ENCODE results near the gene PFDN4.

PFDN4 gene

DNA sequence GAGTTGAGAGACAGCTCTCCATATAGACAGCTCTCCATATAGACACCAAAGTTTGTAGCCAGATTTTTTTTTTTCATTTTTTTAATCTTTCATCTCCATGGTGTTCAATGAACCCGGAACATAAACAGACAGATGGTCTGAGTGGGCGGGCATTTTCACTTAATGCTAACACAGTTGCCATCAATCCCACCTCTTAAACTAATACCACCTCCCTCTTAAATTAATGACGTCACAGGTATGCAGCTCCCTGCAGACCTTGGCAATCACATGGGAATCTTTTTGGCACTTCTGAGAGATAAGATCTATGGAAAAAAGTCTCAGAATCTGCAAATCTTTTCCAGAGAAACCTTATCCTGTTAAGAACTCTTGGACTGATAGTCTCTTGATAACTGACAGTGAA lies 43.2 kb downstream of the PFDN4 start:
- no peak overlapping the region for H3K27ac ChIP-seq
- TF ChIP-seq, protein P1, sequence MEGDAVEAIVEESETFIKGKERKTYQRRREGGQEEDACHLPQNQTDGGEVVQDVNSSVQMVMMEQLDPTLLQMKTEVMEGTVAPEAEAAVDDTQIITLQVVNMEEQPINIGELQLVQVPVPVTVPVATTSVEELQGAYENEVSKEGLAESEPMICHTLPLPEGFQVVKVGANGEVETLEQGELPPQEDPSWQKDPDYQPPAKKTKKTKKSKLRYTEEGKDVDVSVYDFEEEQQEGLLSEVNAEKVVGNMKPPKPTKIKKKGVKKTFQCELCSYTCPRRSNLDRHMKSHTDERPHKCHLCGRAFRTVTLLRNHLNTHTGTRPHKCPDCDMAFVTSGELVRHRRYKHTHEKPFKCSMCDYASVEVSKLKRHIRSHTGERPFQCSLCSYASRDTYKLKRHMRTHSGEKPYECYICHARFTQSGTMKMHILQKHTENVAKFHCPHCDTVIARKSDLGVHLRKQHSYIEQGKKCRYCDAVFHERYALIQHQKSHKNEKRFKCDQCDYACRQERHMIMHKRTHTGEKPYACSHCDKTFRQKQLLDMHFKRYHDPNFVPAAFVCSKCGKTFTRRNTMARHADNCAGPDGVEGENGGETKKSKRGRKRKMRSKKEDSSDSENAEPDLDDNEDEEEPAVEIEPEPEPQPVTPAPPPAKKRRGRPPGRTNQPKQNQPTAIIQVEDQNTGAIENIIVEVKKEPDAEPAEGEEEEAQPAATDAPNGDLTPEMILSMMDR (conservative IDR thresholded peaks at IDR 0.05) = no peak

DNA sequence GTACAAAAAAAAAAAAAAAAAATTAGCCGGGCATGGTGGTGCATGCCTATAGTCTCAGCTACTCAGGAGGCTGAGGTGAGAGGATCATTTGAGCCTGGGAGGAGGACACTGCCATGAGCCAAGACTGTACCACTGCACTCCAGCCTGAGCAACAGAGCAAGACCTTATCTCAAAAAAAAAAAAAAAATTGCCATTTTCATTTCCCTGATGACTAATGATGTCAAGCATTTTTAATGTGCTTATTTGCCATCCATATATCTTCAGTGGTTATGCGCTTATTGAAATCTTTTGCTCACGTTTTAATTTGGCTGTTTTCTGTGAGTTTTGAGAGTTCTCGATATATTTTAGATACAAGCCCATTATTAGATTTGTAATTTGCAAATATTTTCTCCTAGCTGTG lies 46.7 kb downstream of the PFDN4 start:
- H3K27ac ChIP-seq = no peak overlapping the region
- TF ChIP-seq, protein P1 (conservative IDR thresholded peaks at IDR 0.05) = no peak

DNA sequence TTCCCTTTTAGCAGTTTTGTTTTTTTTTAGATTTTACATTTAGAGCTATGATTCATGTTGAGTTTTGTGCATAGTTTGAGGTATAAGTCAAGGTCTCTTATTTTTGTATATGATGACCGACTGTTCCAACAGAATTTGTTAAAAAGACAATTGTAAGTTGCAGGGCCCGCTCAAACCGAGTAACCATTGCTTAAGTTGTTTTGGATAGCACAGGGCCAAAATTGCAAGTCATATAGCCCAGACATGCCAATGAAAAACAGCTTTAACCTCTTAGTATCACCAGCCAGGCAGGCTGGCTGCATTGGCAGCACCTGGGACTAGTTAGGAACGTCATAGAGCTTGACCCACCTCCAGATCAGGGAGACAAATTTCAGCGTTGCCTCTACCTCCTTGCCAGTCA lies 47.3 kb downstream of the PFDN4 start:
- H3K27ac ChIP-seq = no peak overlapping the region
- TF ChIP-seq, protein P1 (conservative IDR thresholded peaks at IDR 0.05) = no peak

DNA sequence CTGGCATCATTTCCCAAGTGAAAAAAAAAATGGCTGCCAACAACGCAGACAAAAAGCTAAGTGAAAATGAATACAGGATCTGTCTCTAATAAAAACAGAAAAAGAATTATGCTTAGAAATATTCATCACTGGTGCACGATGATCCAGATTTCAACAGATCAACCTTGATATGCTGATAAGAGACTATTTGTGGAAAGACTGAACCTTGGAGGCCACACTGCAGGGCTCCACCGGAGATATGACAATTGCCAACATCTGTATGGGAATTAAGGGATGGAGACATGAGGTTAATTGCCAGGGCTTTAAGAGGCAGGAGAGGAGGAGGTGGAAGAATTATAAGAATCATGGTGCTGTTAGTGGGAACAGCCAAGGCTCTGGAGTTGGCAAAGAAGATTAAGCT lies 48.3 kb downstream of the PFDN4 start:
- TF ChIP-seq, protein P1 (conservative IDR thresholded peaks at IDR 0.05) = no peak
- H3K27ac ChIP-seq = no peak overlapping the region

DNA sequence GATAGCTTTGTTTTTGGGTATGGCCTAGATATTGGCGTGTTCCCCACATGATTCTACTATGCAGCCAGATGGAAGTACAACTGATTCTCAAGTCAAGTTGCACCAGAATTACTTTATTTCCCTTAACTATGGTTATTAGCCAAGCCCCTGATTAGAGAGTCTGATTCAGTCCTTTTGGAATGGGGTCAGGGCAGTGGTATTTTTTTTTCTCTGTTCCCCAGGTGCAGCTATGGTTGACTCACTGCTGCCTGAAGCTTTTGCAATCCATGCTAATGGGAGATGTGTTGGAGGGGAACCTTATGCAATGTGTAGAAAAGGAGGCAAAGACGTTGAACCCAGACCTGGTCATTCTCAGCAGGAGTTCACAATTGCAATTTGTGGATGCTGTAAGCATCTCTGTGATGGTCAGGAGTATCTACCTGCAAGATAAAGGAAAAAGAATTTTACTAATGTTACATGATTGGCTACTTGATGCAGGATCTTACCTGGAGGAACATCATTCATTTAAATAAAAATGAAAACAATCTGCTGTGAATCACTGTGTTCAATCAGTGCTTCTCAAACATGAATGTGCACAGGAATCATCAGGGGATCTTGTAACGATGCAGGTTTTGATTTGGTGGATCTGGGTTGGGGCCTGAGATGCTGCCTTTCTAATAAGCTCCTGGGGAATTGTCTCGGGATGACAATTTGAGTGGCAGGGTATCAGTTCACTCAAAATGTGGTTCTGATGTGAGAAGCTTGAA lies 49.4 kb downstream of the PFDN4 start:
- TF ChIP-seq, protein P1 (conservative IDR thresholded peaks at IDR 0.05) = no peak
- no peak overlapping the region for H3K27ac ChIP-seq

DNA sequence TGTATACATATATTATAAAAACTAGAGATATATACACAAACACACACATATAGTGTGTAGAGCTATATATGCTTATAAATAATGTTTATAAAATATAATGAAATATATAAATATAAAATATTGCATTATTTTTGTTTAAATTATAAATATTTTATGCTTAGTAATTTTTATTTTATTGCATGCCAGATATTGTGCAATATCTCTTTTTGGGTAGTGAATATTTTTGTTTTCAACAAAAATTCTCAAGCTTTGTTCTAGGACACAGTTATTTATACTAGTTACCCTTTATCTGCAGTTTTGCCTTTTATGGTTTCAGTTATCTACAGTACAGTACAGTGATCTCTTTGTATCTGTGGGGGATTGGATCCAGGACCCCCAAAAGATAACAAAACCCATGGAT lies 52.2 kb downstream of the PFDN4 start:
- TF ChIP-seq, protein P1 (conservative IDR thresholded peaks at IDR 0.05) = no peak
- no peak overlapping the region for H3K27ac ChIP-seq

DNA sequence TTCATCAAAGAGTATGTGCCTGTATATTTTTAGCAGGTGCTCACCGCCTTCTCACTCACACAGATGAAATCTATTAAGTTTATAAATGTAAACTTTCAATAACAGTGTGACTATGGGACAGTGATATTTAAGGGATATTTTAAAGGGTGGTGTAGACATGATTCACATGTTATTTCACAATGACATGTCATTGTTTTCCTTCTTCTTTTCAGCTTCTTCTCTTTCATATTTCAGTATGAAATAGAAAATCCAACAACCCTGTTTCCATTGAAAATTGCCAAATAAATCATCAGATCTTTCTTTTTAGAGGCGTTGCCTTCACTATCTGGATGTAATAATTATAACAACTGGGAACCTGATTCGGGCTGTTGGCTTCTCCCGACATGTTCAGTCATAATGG lies 54.8 kb downstream of the PFDN4 start:
- TF ChIP-seq, protein P1 (conservative IDR thresholded peaks at IDR 0.05) = no peak

More for the DNA sequence above, 54.8 kb downstream of the PFDN4 start:
- H3K27ac ChIP-seq = no peak overlapping the region
